Lower lobe of right lung (tissue), 2 donors: ENCODE results near the gene WFDC12. TPM values are rescaled to one million over a fixed set of nuclear protein-coding genes. Genes with fewer than 3 reads are reported as not detected.
A peak's percentile ranks its signal among the peaks of the same experiment; 100 is the strongest.

Experiments
- ATAC-seq, 2 donors: fragments of 200-7000 bp; cut with Tn5 transposase; one replicate each; pipeline ENCODE4 v1.9.1; 2020 to 2022; ENCODE audit warnings: mild to moderate bottlenecking in 2 of 2, moderate library complexity in 2 of 2
- DNase-seq: peaks from one replicate; pipeline ENCODE4 v3.0.0-alpha.2; 2020
- H3K27ac ChIP-seq: fragments of 200-600 bp; one replicate; pipeline ENCODE4 v1.8.0; 2022
- H3K27me3 ChIP-seq: fragments of 200-600 bp; one replicate; pipeline ENCODE4 v1.8.0; 2022; ENCODE audit warnings: low read depth
- H3K36me3 ChIP-seq: fragments of 200-600 bp; one replicate; pipeline ENCODE4 v1.8.0; 2022; ENCODE audit warnings: mild to moderate bottlenecking
- H3K4me1 ChIP-seq: fragments of 200-600 bp; one replicate; pipeline ENCODE4 v1.8.0; 2022
- H3K4me3 ChIP-seq: fragments of 200-600 bp; one replicate; pipeline ENCODE4 v1.8.0; 2022; ENCODE audit warnings: mild to moderate bottlenecking
- H3K9me3 ChIP-seq: fragments of 200-600 bp; one replicate; pipeline ENCODE4 v1.8.0; 2022
- CTCF ChIP-seq: fragments of 200-600 bp; IDR thresholded peaks from one replicate; pipeline ENCODE4 v1.8.0; 2022; ENCODE audit warnings: antibody characterized with exemption, mild to moderate bottlenecking
- intact Hi-C: fragments of 100-400 bp; cut with DNase I; formaldehyde crosslinking; loops from one replicate; pipeline ENCODE4 v1.11.0; 2022
- total RNA-seq: library from RNA; stranded (reverse); fragmentation: NEBNext Ultra II Directional; extraction: Animal tissue kit (Norgen Biotek cat#: 25700); gene quantifications from one replicate; pipeline ENCODE4 v1.2.1, GENCODE V29; 2021
- donor health status: DM: no; HTN: yes; CAD: no; lungs with severe emphysema.

WFDC12 gene
- total RNA-seq, 1 donor from 2014 or later, result 3.9 TPM

- no peak for TF ChIP-seq CTCF
- ATAC-seq, result no peak
- no peaks in the 10 kb centered on the region for H3K4me1 ChIP-seq
- DNase-seq, result no peak
- intact Hi-C loops, result no loop called here
- H3K9me3 ChIP-seq, result no peaks in the 10 kb centered on the region
- H3K4me3 ChIP-seq, result no peak overlapping the region
- no peak overlapping the region for H3K27ac ChIP-seq
- no peaks in the 10 kb centered on the region for H3K27me3 ChIP-seq
- H3K36me3 ChIP-seq, result no peaks in the 10 kb centered on the region
Observed at GRCh38 chr20:45111285-45111684, 13.0 kb downstream of the WFDC12 start.

- Histone ChIP-seq H3K4me1 (no peaks in the 10 kb centered on the region), H3K9me3 (no peaks in the 10 kb centered on the region), H3K27me3 (no peaks in the 10 kb centered on the region), H3K36me3 (no peaks in the 10 kb centered on the region), H3K4me3 (no peak overlapping the region), H3K27ac (no peak overlapping the region)
- ATAC-seq (no peak), DNase-seq (no peak)
- intact Hi-C loops, result no loop called here
- no peak for TF ChIP-seq CTCF
Observed at GRCh38 chr20:45110301-45110700, 14.0 kb downstream of the WFDC12 start.

- intact Hi-C loops, result no loop called here
- Histone ChIP-seq H3K36me3 (no peaks in the 10 kb centered on the region), H3K27me3 (no peaks in the 10 kb centered on the region), H3K9me3 (no peaks in the 10 kb centered on the region), H3K4me1 (no peaks in the 10 kb centered on the region), H3K27ac (no peak overlapping the region), H3K4me3 (no peak overlapping the region)
- ATAC-seq (no peak), DNase-seq (no peak)
- TF ChIP-seq CTCF, result no peak
Observed at GRCh38 chr20:45109634-45110033, 14.6 kb downstream of the WFDC12 start.

GRCh38 chr20:45105317-45105716 lies 18.9 kb downstream of the WFDC12 start:
- Histone ChIP-seq H3K27me3 (peaks cover 11% of the 10 kb centered on the region), H3K4me3 (no peak overlapping the region), H3K9me3 (no peaks in the 10 kb centered on the region), H3K27ac (no peak overlapping the region), H3K36me3 (no peaks in the 10 kb centered on the region), H3K4me1 (peaks cover 6% of the 10 kb centered on the region)
- DNase-seq (no peak), ATAC-seq (no peak)
- TF ChIP-seq CTCF, result no peak
- intact Hi-C loops, result no loop called here

GRCh38 chr20:45104786-45105185 lies 19.5 kb downstream of the WFDC12 start:
- Histone ChIP-seq H3K27me3 (peaks cover 17% of the 10 kb centered on the region), H3K4me3 (no peak overlapping the region), H3K27ac (no peak overlapping the region), H3K36me3 (no peaks in the 10 kb centered on the region), H3K4me1 (peaks cover 6% of the 10 kb centered on the region), H3K9me3 (no peaks in the 10 kb centered on the region)
- no peak for TF ChIP-seq CTCF
- ATAC-seq, result peak; percentile 53 to 62
- intact Hi-C loops, result no loop called here
- DNase-seq, result no peak

GRCh38 chr20:45103072-45103471 lies 21.2 kb downstream of the WFDC12 start:
- Histone ChIP-seq H3K9me3 (no peaks in the 10 kb centered on the region), H3K27me3 (peaks cover 34% of the 10 kb centered on the region), H3K4me3 (no peak overlapping the region), H3K36me3 (no peaks in the 10 kb centered on the region), H3K27ac (no peak overlapping the region), H3K4me1 (peaks cover 8% of the 10 kb centered on the region)
- intact Hi-C loops, result no loop called here
- TF ChIP-seq CTCF, result no peak
- DNase-seq, result no peak
- no peak for ATAC-seq
